WTC11 (cell line): ENCODE data around the gene TMEM190. TPM values are rescaled to one million over a fixed set of nuclear protein-coding genes. Genes with fewer than 3 reads are reported as not detected.
"Not testable (repeated sequence)": the region's sequence is repeated elsewhere in the genome, so short reads cannot be mapped to it uniquely, and the experiment has no call there.

Experiments used
- ATAC-seq: fragments of 200-7000 bp; cut with Tn5 transposase; 2 replicates; pipeline ENCODE4 v1.10.0; 2021; ENCODE audit warnings: mild to moderate bottlenecking, moderate library complexity
- CTCF ChIA-PET: fragments of 300-600 bp; sonication (Branson Sonifier 250); formaldehyde crosslinking; loops from one replicate; lab custom pipeline; 2021; ENCODE audit warnings: antibody characterized with exemption; lab: Charles Lee
- POLR2A ChIA-PET: fragments of 350-600 bp; sonication (Branson Sonifier 250); formaldehyde crosslinking; loops from one replicate; lab custom pipeline; 2021; ENCODE audit warnings: antibody characterized with exemption; lab: Charles Lee
- DNase-seq: peaks from one replicate; pipeline ENCODE4 v3.0.0; 2021; ENCODE audit warnings: low spot score
- H3K27ac Mint-ChIP-seq: 2 replicates; pipeline ENCODE4 v1.8.0; 2021; ENCODE audit warnings: mixed read lengths
- H3K27me3 Mint-ChIP-seq: 2 replicates; pipeline ENCODE4 v1.8.0; 2021; ENCODE audit warnings: low read depth, mild to moderate bottlenecking, moderate library complexity, mixed read lengths
- H3K36me3 Mint-ChIP-seq: 2 replicates; pipeline ENCODE4 v1.8.0; 2021; ENCODE audit warnings: mixed read lengths
- H3K4me1 Mint-ChIP-seq: 2 replicates; pipeline ENCODE4 v1.8.0; 2022; ENCODE audit warnings: mixed read lengths
- H3K4me3 Mint-ChIP-seq: 2 replicates; pipeline ENCODE4 v1.8.0; 2021; ENCODE audit warnings: mild to moderate bottlenecking, moderate library complexity, mixed read lengths
- H3K9me3 Mint-ChIP-seq: 2 replicates; pipeline ENCODE4 v1.8.0; 2021; ENCODE audit warnings: mixed read lengths
- ATF1 ChIP-seq: sonication (generic); formaldehyde crosslinking; IDR thresholded peaks from 2 replicates; pipeline ENCODE4 v1.8.1; 2023; ENCODE audit warnings: mild to moderate bottlenecking, moderate library complexity, missing genetic modification reagents
- ATF2 ChIP-seq: sonication (generic); formaldehyde crosslinking; IDR thresholded peaks from 2 replicates; pipeline ENCODE4 v1.8.1; 2022; ENCODE audit warnings: low read depth, missing genetic modification reagents, borderline replicate concordance
- ATF6 ChIP-seq: sonication (generic); formaldehyde crosslinking; IDR thresholded peaks from 2 replicates; pipeline ENCODE4 v1.8.1; 2023; ENCODE audit warnings: mild to moderate bottlenecking, missing genetic modification reagents
- CBFB ChIP-seq: sonication (generic); formaldehyde crosslinking; IDR thresholded peaks from 2 replicates; pipeline ENCODE4 v1.8.1; 2022; ENCODE audit warnings: mild to moderate bottlenecking, low read depth, missing genetic modification reagents
- EMX1 ChIP-seq: fragments of 250-450 bp; sonication (Bioruptor Pico); IDR thresholded peaks from 2 replicates; pipeline ENCODE4 v1.8.0; 2021; ENCODE audit warnings: mild to moderate bottlenecking
- ETV6 ChIP-seq: sonication (generic); formaldehyde crosslinking; IDR thresholded peaks from 2 replicates; pipeline ENCODE4 v1.8.1; 2022; ENCODE audit warnings: mild to moderate bottlenecking, missing genetic modification reagents
- JUN ChIP-seq: sonication (generic); formaldehyde crosslinking; IDR thresholded peaks from 2 replicates; pipeline ENCODE4 v1.8.0; 2023; ENCODE audit warnings: mild to moderate bottlenecking, missing genetic modification reagents
- MYBL2 ChIP-seq: sonication (generic); formaldehyde crosslinking; IDR thresholded peaks from 2 replicates; pipeline ENCODE4 v1.8.1; 2023; ENCODE audit warnings: mild to moderate bottlenecking, moderate library complexity, missing genetic modification reagents
- NFATC4 ChIP-seq: fragments of 250-450 bp; sonication (Bioruptor Pico); IDR thresholded peaks from 2 replicates; pipeline ENCODE4 v1.9.0; 2021; ENCODE audit warnings: mild to moderate bottlenecking
- NFYB ChIP-seq: sonication (generic); formaldehyde crosslinking; conservative IDR thresholded peaks from 2 replicates; pipeline ENCODE4 v1.8.0; 2022; ENCODE audit warnings: low read depth, missing genetic modification reagents
- TCF7 ChIP-seq: sonication (generic); formaldehyde crosslinking; IDR thresholded peaks from 2 replicates; pipeline ENCODE4 v1.8.0; 2022; ENCODE audit warnings: mild to moderate bottlenecking, low read depth, missing genetic modification reagents, moderate library complexity
- TEAD1 ChIP-seq: sonication (generic); formaldehyde crosslinking; IDR thresholded peaks from 2 replicates; pipeline ENCODE4 v1.8.0; 2022; ENCODE audit warnings: mild to moderate bottlenecking, missing genetic modification reagents
- ZBTB21 ChIP-seq: sonication (generic); formaldehyde crosslinking; IDR thresholded peaks from 2 replicates; pipeline ENCODE4 v1.8.1; 2023; ENCODE audit warnings: mild to moderate bottlenecking, missing genetic modification reagents, borderline replicate concordance
- ZNF121 ChIP-seq: sonication (generic); formaldehyde crosslinking; IDR thresholded peaks from 2 replicates; pipeline ENCODE4 v1.8.0; 2023; ENCODE audit warnings: missing genetic modification reagents
- ZNF317 ChIP-seq: sonication (generic); formaldehyde crosslinking; IDR thresholded peaks from 2 replicates; pipeline ENCODE4 v1.8.1; 2023; ENCODE audit warnings: low read depth, mild to moderate bottlenecking, moderate library complexity, missing genetic modification reagents, borderline replicate concordance
- ZNF532 ChIP-seq: fragments of 250-450 bp; sonication (Bioruptor Pico); IDR thresholded peaks from 2 replicates; pipeline ENCODE4 v1.9.0; 2021; ENCODE audit warnings: mild to moderate bottlenecking, borderline replicate concordance
- total RNA-seq: library from RNA; stranded (reverse); gene quantifications from 3 replicates; pipeline ENCODE4 v1.2.3, GENCODE V29; 2021
- TF ChIP-seq, protein P1 (sequence below): sonication (generic); formaldehyde crosslinking; IDR thresholded peaks from 2 replicates; pipeline ENCODE4 v1.8.1; 2023; ENCODE audit warnings: mild to moderate bottlenecking, moderate library complexity, missing genetic modification reagents
- TF ChIP-seq, protein P2 (sequence below): sonication (generic); formaldehyde crosslinking; conservative IDR thresholded peaks from 2 replicates; pipeline ENCODE4 v1.8.1; 2022; ENCODE audit warnings: mild to moderate bottlenecking, missing genetic modification reagents
- TF ChIP-seq, protein P3 (sequence below): sonication (generic); formaldehyde crosslinking; IDR thresholded peaks from 2 replicates; pipeline ENCODE4 v1.8.1; 2022; ENCODE audit warnings: mild to moderate bottlenecking, missing genetic modification reagents, moderate library complexity, borderline replicate concordance

The TMEM190 gene
- total RNA-seq, 1 experiment from 2014 or later = 0.33 TPM

DNA sequence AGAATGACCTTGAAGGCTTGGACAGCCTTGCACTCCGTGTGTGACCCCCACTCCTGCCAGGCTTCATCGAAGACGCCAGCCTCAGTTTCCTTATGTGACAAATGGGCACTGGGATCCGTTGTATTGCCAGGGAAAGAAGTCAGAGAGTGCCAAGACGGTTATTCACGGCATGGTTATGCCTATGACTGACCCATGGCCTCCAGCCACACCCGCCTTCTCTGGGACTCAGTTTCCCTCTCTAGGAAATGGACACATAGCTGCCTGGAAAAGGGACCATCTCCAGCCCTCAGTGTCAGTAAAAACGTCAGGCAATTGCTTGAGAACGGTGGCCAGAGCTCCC lies 31.9 kb downstream of the TMEM190 start:
- TF ChIP-seq ZNF532 (CRISPR knock-in tag) (peak; percentile 33; the same call in 1 of the 2 replicates), TCF7 (CRISPR knock-in tag) (no peak)
- TF ChIP-seq, all 79 proteins: peak for 1
- ChIA-PET CTCF (interaction anchor here (0.6 to 2.5 kb wide), 4 partner anchors 10 to 245 kb away, joined by 3 to 11 read pairs (median 4); no protein-coding TSS in a partner anchor), POLR2A (interaction anchor here (0.6 to 1.1 kb wide), 3 partner anchors 11 to 1234 kb away, joined by 3 to 4 read pairs (median 3); partner anchors contain the start of gene TMEM238)
- DNase-seq = no peak
- peaks cover 40% of the 10 kb centered on the region for H3K36me3 Mint-ChIP-seq
- H3K9me3 Mint-ChIP-seq = peaks cover 22% of the 10 kb centered on the region
- no peak for ATAC-seq
- H3K4me1 Mint-ChIP-seq = peaks cover 26% of the 10 kb centered on the region
- H3K27me3 Mint-ChIP-seq = peaks cover 36% of the 10 kb centered on the region
- H3K4me3 Mint-ChIP-seq = peak overlapping the region; percentile 88
- peak overlapping the region; percentile 92 for H3K27ac Mint-ChIP-seq

- Mint-ChIP-seq H3K36me3 (peaks cover 34% of the 10 kb centered on the region), H3K27me3 (peaks cover 41% of the 10 kb centered on the region), H3K9me3 (peaks cover 22% of the 10 kb centered on the region), H3K4me1 (peaks cover 22% of the 10 kb centered on the region)
- H3K4me3 Mint-ChIP-seq, H3K27ac Mint-ChIP-seq, DNase-seq, ATAC-seq: not testable (repeated sequence)
- TF ChIP-seq ZNF121 = peak; percentile 73
- ChIA-PET CTCF (interaction anchor here (0.6 to 2.5 kb wide), 4 partner anchors 9 to 244 kb away, joined by 3 to 11 read pairs (median 4); no protein-coding TSS in a partner anchor), POLR2A (interaction anchor here (0.6 to 1.1 kb wide), 4 partner anchors 11 to 1235 kb away, joined by 3 to 4 read pairs (median 3); partner anchors contain the start of gene TMEM238)
Observed at GRCh38 chr19:55409179-55409578, 32.6 kb downstream of the TMEM190 start.

- Mint-ChIP-seq H3K27ac (no peak overlapping the region), H3K4me1 (peaks cover 22% of the 10 kb centered on the region), H3K27me3 (peaks cover 51% of the 10 kb centered on the region), H3K36me3 (peaks cover 30% of the 10 kb centered on the region), H3K9me3 (peaks cover 22% of the 10 kb centered on the region), H3K4me3 (no peak overlapping the region)
- ATAC-seq (no peak), DNase-seq (no peak)
- POLR2A ChIA-PET = no interaction called here
- CTCF ChIA-PET = no interaction called here
- TF ChIP-seq NFATC4 (CRISPR knock-in tag) (no peak), JUN (CRISPR knock-in tag) (no peak), ATF1 (CRISPR knock-in tag) (no peak), NFYB (CRISPR knock-in tag) (no peak), MYBL2 (CRISPR knock-in tag) (no peak), EMX1 (CRISPR knock-in tag) (no peak), ZBTB21 (CRISPR knock-in tag) (no peak), ATF2 (CRISPR knock-in tag) (no peak), CBFB (CRISPR knock-in tag) (no peak), ETV6 (CRISPR knock-in tag) (no peak), TEAD1 (CRISPR knock-in tag) (no peak), ZNF317 (CRISPR knock-in tag) (no peak), ATF6 (CRISPR knock-in tag) (no peak)
- TF ChIP-seq, protein P1, sequence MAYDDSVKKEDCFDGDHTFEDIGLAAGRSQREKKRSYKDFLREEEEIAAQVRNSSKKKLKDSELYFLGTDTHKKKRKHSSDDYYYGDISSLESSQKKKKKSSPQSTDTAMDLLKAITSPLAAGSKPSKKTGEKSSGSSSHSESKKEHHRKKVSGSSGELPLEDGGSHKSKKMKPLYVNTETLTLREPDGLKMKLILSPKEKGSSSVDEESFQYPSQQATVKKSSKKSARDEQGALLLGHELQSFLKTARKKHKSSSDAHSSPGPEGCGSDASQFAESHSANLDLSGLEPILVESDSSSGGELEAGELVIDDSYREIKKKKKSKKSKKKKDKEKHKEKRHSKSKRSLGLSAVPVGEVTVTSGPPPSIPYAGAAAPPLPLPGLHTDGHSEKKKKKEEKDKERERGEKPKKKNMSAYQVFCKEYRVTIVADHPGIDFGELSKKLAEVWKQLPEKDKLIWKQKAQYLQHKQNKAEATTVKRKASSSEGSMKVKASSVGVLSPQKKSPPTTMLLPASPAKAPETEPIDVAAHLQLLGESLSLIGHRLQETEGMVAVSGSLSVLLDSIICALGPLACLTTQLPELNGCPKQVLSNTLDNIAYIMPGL (CRISPR knock-in tag) = no peak
- TF ChIP-seq, protein P2, sequence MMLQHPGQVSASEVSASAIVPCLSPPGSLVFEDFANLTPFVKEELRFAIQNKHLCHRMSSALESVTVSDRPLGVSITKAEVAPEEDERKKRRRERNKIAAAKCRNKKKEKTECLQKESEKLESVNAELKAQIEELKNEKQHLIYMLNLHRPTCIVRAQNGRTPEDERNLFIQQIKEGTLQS = no peak
- TF ChIP-seq, protein P3, sequence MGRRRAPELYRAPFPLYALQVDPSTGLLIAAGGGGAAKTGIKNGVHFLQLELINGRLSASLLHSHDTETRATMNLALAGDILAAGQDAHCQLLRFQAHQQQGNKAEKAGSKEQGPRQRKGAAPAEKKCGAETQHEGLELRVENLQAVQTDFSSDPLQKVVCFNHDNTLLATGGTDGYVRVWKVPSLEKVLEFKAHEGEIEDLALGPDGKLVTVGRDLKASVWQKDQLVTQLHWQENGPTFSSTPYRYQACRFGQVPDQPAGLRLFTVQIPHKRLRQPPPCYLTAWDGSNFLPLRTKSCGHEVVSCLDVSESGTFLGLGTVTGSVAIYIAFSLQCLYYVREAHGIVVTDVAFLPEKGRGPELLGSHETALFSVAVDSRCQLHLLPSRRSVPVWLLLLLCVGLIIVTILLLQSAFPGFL (CRISPR knock-in tag) = no peak
Observed at GRCh38 chr19:55410168-55410567, 33.5 kb downstream of the TMEM190 start.
